ENCODE results near the gene GPR63. TPM values are rescaled to one million over a fixed set of nuclear protein-coding genes. Genes with fewer than 3 reads are reported as not detected.

GPR63 gene
- total RNA-seq, 1 experiment from 2014 or later, result not detected

DNA sequence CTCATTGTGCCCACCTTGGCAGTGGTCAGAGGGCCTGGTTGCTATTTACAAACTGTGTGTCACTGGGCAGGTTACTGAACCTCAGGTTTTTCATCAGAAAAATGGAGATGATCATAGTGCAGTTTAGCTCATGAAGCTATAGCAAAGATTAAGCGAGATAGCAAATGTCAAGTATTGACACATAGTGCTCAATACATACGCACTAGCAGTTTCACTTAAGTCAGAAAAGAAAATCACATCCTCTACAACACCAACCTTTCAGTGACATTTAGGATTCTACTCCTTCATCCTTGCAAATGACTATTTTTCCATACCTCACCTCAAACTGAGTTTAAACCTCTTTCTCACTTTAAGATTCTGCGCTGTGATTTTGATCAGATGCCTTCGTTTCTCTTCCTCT is 16.2 kb downstream of the GPR63 start:
- no peak for DNase-seq (ENCODE audit: low spot score)

DNA sequence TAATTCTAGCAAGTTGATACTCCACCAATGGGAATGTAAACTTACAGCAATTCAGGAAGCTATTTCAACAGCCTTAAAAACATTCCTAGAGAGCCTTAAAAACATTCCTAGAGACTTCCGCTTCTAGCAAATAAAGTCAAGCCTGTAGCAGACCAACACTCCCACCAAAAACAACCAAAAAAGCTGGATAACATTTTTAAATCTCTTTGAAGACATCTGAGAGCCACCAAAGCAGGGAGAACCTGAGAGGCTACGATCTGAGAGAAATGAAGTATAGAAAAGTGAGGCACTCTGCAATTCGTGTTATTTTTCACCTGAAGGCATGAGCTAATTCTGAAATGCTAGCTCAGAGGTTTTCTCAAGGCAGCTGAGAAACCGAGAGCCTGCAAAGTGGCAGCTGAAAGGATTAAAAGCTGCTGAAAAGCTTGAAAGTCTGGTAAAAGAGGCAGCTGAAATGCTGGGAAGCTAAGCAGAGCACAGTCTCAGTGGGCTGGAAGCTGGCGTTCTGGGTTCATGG is 20.9 kb downstream of the GPR63 start:
- DNase-seq (ENCODE audit: low spot score), result no peak

DNA sequence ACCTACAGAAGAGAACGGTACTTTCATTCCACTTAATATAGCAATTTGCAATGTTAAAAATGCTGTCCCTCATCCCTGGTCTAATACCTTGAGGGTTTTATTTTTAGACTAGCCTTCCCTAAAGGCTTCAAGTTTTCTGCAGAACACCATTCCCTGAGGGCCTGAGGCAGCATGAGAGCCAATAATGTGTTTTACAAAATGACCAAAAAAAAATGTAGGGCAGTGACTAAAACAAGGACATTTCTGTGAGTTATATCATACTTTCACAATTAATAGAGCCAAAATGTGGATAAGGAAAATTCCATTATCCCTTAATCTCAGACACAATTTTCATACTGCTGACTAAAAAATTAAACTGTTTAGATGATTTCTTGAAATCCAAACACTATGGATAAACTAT is 22.7 kb downstream of the GPR63 start:
- DNase-seq (ENCODE audit: low spot score), result no peak

DNA sequence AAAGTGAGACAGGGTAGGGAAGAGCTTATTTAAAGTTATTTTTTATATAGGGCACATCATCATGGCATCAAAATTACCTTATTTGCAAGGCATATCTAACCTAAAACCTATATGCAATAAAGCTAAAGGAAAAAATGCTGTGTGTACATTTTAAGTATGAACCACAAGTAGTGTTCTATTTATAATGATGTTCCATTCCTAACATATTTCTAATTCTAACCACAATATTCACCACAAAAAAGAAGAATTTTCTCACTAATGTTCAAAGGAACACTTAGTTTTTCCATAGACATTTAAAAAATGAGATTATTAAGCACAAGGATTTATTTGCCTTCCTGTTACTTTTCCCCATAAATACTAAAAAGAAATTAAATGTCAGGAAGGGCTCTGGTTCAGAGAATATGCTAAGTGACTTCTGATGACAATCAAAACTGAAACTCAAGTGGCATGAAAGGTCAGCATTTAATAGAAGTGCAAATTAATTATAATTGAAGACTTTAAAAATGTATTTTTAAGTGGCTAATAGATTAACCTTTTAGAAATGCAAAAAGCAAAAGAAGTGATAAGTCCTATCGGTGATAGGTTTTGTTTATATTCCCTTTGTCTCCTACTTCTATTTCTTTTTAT is 25.1 kb downstream of the GPR63 start:
- no peak for DNase-seq (ENCODE audit: low spot score)

DNA sequence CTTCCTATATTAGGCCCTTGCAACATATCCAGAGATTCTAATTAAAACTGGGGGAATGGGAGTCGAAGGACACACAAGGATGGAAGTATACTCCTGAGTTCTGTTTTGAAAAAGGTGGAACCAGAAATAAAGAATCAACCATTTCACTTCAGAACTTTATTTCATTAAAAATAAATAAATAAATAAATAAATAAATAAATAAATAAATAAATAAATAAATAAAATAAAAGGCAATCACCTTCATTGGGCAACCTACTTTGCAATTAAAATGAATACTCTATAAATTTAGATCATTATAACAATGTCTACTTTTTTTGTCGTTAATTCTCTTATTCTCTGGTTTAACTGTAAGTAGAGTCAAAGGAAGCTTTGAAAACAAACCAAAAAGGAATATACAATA is 25.6 kb downstream of the GPR63 start:
- DNase-seq (ENCODE audit: low spot score), result no peak

DNA sequence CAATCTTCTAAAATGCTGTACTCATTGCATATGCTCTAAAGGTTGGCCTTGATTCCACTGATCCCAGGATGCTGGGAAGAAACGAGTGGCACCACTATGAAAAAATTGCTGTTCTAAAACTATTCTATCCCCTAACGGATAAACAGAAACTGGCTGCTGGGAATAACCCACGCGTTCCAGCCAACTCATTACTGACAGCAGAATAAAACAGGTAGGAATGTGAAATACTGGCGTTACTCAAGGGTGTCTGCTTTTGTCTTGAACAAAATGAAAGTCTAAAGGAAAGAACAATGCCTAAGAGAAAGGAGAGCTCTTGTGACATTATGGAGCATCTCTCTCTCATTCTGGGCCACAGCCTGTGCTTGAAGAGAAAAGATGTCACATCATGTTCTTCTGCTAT is 26.1 kb downstream of the GPR63 start:
- DNase-seq (ENCODE audit: low spot score), result no peak

DNA sequence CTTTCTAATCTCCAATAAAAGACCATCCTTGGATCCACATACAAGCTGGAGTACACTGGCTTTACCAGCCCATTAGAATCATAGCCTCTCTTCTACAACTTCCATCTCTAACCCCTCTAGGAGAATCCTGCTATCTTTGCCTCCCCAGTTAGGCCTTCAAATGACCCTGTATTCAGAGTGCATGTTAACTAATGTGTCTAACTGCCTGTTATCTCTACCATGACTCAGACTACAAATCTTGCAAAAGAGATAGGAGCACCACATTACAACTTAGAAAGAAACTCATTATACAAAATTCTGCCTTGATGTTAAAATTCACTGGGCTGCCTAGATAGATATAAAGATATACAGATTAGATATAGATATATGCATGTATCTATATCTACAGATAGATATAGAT is 28.2 kb downstream of the GPR63 start:
- DNase-seq (ENCODE audit: low spot score), result no peak

DNA sequence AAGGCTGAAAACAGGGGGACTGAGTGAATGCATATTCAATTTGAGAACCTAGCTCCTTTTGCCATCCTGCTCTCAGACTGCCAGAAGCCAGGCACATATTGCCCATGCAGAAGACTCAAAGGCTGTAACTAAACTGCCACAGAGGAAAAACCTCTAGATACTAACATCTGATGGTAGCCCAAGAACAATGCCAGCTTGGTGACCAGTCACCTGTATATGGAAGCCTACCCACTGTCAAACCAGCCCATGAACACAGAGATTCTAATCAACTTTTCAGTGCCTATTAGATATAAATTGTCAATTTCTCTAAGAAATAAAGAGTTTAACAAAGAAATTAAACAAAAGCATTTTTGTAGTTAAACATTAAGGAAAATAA is 34.2 kb downstream of the GPR63 start:
- DNase-seq (ENCODE audit: low spot score), result no peak

DNA sequence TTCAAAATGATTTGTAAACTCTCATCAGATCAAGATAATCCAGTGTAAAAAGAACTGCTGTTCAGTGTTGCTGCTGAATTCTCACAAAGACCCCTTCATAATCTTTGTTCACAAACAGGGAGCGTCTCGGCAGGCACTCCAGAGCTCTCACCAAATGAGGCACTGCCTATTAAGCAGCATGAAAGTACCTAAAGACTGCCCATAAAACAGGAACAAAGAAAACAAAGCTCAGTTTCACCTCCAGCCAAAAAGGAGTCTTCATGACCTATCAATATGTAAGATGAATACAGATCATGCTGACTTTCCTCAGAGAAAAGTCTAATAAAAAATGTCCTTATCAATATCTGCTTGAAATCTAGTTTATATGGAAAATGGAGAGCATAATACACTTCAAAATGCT is 41.8 kb downstream of the GPR63 start:
- no peak for DNase-seq (ENCODE audit: low spot score)

DNA sequence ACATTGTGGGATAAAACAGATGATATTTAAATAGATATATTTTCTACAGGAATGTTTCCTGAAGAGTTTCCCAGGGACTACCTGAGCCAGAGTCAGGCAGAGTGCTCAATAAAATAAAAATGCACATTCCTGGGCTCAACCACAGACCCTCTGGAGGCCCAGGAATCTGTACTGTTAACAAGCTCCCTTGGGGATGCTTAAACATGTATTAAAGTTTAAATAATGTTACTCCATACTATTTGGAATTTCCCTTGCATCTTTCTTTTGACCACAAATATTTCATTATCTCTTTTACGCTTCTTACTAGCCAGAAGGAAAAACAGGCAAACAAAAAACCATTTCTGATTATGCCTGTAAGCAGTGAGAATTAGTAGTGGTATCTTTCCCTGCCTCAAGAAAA is 42.3 kb downstream of the GPR63 start:
- DNase-seq (ENCODE audit: low spot score), result no peak

DNA sequence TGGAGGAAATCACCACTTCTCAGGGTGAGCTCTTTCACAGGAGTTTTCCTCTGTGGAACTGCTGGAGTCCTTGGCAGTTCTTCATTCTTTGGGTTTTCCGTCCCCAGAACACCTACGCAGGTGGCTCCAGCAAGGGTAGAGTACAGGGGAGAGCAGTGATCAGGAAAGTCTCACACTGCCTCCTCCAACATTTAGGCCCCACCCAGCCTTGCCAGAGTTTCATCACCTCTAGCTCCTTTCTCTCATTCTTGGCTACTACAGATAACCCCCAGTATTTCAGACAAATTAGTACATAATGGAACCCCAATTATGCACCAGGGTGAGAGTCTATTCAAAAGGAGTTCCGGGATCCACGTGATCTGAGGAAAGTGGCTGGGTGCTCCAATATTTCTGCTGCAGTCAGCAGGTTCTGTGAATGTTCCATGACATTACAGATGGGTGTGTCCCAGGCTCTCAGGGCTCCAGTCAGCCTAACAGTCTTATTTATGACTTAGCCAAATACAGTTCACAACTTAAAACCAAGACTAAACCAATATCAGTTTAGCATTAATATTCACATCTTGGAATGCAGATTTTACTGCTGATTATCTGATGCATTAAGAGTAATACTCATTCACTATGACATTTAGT is 44.6 kb downstream of the GPR63 start:
- DNase-seq (ENCODE audit: low spot score), result no peak

DNA sequence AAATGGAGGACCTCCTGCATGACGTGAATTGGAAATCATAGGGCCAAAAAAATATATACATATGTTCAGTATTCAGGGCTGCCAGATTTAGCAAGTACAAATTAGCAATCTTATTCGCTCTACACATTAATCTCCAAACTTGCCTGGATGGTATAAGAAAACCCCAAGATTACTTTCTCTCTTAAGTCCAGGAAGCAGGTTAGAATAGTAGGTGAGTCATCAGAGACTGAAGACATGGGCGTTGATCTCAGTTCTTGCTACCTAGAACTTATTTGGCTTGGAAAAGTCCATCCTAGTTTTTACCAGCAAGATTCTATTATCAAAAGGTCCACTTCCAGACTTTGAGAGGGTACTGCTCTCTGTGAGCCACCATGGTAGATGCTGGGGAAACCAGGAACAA is 47.4 kb downstream of the GPR63 start:
- DNase-seq (ENCODE audit: low spot score), result no peak

DNA sequence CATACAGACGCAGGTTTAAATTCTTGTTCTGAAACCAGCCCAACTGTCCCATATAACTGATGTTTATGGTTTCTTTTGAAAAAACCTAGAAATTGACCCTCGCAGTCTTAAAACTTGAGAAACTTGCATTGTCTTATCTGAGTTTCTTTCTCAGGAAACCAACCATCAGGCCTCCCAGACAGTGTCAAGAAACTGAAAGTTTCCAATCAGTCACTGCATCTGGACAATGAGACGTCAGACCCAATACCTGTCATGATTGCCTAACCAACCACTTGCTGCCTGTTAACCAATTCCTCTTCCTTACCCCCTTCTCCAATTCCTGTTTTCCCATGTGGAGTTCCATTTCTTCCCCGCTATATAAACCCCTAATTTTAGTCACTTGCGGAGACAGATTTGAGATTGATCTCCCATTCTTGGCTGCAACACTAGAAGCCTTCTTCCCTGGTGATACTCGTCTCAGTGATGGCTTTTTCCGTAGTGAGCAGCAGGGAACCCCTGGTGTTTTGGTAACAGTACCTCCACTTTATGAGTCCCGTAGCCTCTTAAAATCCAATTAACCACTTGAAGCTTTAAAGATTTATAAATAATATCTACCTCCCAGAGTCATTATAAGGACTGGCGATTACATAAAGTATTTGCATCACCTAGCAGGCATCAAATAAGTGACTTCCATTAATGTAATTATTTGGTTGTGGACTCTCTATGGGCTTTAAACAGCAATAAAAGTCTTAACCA is 49.3 kb downstream of the GPR63 start:
- no peak for DNase-seq (ENCODE audit: low spot score)

DNA sequence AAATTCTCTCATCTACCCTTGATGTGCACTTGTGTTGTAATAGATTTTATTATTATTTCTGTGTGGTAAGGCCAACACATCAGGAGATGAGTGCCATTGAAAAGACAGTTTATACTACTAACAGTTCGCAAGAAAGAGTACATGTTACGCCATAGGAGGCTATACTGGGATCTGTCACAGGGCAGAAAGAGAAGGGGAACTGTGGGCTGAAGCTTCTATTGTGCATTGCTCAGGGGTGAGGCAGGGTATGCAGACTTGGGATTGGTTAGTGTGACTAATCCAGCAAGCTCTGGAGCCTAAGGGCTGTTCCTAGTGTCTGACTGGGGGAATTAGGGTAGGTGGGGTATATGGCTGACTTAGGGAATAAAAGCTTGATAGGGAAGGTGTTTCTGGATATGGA is 50.9 kb downstream of the GPR63 start:
- DNase-seq (ENCODE audit: low spot score), result no peak

DNA sequence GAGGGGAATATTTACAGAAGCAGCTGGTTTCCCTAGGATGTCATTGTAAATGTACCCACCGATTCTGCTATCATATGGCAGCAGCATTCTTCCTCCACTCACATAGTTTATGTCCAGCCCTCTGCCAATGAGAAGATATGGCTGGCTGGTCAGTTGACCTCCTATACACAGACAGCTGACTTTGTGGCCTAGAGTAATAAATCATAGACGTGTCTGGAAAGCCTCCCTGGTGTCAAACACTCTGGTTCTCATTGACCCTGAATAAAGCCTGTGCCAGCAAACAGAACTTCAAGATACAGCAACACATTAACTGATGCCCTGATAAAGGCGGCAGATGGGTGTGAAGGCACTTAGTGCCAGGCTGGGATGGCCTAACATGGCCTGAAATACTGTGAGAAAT is 52.6 kb downstream of the GPR63 start:
- DNase-seq (ENCODE audit: low spot score), result no peak

DNA sequence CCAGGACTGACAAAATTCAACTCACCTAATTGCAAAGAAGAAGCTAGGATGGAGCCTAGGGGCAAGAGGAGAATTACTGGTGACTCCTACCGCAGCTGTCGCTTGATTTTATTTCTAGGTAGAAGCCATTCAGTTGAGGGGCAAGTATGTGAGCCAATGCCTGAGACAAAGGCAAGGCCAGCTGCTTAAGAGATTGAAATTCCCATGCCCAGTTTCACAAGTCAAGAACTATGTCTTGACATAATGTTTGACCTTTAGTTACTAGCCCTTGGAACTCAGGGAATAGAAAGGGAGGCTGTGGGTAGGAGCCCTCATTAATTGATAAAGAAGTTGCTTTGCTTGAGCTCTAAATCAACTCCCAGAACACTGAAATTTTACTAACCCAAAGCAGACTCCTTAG is 54.0 kb downstream of the GPR63 start:
- no peak for DNase-seq (ENCODE audit: low spot score)

DNA sequence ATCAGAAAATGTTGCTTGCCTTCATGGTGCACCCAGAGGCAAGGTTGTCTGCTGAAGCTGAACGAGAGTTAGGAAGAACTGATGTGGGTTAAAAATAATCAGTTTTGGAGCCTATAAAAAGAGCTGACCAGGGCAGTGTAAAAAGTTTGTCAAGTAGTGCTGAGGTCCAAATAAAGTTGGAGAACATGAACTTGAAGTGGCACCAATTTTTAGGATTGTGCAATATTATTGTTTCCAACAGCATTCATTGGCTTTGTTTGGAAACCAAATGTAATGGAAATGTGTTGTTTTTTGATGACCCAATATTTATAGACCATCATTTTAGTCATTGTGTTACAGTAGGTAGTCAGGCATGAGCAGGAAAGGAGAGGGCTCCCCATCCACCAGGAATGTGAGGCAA is 55.7 kb downstream of the GPR63 start:
- no peak for DNase-seq (ENCODE audit: low spot score)

DNA sequence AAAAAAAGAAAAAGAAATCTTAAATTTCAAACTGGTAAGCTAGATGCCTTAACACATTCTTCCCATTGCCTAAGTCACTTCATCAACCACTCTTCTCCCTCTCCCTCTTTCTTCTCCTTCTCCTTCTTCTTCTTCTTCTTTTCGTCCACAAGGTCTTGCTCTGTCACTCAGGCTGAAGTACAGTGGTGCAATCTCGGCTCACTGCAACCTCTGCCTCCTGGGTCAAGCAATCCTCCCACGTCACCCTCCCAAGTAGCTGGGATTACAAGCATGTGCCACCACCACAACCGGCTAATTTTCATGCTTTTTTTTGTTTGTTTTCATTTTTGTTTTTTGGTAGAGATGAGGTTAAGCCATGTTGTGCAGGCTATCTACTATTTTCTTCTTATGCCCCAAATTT is 60.2 kb downstream of the GPR63 start:
- DNase-seq (ENCODE audit: low spot score), result no peak

DNA sequence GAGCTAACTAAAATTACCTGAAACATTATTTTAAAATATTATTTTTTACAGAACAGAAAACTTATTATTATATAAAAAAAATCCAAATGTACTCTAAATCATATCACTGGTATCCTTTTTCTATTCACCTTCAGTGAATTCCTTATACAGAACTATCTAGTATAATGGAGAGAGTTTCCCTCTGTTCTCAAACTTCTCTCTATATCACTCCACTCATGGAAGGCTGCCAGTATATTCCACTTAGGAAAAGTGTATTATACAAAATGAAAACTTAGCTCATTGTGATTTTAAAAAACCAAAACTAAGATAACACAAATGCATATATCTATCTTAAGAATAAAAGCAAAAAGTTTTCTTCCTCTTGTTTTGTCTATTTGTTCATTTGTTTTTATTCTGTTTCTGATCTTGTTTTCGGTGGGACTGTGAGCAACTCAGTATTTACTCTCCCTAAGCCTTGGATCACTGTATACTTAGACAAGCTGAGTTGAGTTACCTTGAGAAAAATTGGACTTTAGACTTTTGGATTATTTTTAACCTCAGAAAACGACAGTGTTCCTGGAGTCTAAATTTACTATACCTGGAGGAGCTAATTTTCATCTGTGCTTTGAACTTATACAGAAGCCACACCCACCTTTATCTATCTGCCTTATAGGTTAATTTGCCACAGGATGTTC is 61.4 kb downstream of the GPR63 start:
- no peak for DNase-seq (ENCODE audit: low spot score)

DNA sequence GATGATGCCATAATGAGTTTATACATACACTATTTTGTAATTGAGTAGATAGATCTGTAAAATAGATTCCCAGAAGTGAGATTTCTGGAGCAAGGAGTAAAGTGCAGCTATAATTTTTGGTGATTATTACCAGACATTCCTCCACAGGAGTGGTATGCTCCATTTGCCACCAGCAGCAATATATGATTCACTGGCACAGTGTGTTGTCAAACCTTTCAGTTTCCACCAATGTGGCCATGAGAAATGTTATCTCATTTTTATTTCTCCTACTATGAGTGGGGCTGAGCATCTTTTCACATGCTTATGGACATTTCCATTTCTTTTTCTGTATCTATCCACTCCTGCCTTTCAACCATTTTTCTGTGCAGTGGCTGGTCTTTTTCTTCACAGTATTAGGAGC is 70.5 kb downstream of the GPR63 start:
- no peak for DNase-seq (ENCODE audit: low spot score)

DNA sequence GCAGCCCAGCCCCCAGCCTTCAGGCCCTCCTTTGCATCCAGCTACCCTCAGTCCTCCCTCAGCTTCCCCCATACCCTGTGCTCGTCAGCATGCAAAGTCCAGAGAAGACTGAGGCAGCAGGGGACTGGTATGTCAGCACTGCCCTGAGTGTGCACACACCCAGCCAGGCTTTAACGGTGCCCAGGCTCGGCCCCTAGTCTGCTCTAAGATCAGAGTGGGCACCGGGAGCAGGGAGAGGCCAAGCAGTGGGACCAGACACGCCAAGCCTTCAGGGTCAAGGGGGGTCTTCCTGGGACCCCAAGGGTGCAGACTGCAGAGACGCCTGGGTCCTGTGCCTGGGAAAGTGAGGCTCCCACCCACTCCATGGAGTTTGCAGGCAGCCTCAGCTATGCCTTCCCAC is 74.7 kb downstream of the GPR63 start:
- DNase-seq (ENCODE audit: low spot score), result no peak

DNA sequence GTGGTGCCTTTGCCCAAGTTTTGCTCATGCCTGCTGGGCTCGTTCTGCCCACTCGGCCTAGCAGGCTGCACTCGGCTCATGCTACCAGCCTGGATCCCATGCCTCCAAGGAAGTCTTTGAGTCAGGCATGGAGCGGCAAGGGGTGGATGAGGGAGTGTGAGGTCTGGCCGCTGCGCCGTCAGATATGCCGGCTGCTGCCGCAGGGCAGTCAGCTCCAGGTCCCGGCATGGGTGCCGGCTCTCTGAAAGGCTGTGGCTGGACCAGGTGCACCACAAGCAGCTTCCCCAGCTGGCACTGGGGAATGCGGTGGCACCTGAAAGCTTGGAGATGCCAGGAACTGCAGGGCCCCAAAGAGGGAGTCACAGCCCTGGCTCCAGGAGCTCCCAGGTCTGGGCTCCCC is 75.5 kb downstream of the GPR63 start:
- DNase-seq (ENCODE audit: low spot score), result no peak
